ENCODE data around the gene SUMO2. TPM values are rescaled to one million over a fixed set of nuclear protein-coding genes. Genes with fewer than 3 reads are reported as not detected.
"Not testable (repeated sequence)": the region's sequence is repeated elsewhere in the genome, so short reads cannot be mapped to it uniquely, and the experiment has no call there.

Gene SUMO2
- polyA plus RNA-seq, 3 donors, result 31.2 to 122 (median 53.5) TPM

GRCh38 chr17:75130059-75130631, 52.6 kb downstream of the SUMO2 start:
- no peak overlapping the region for H3K27ac ChIP-seq (ENCODE audit: low read depth, low read length)
- WGBS, 3 donors, result 73 to 85% (median 79%) methylated on average over 24 of the region's 24 CpGs

- 88 to 90% (median 88%) methylated on average over 9 of the region's 9 CpGs for WGBS, 3 donors
- no peak overlapping the region for H3K27ac ChIP-seq (ENCODE audit: low read depth, low read length)
Measured at GRCh38 chr17:75129576-75129975, 53.2 kb downstream of the SUMO2 start.

- H3K27ac ChIP-seq (ENCODE audit: low read depth, low read length), result no peak overlapping the region
- 83 to 92% (median 89%) methylated on average over 33 of the region's 33 CpGs for WGBS, 3 donors
Measured at GRCh38 chr17:75128694-75129505, 53.9 kb downstream of the SUMO2 start.

GRCh38 chr17:75127936-75128335, 54.8 kb downstream of the SUMO2 start:
- 88 to 90% (median 90%) methylated on average over 5 of the region's 5 CpGs for WGBS, 3 donors
- not testable (repeated sequence) for H3K27ac ChIP-seq (ENCODE audit: low read depth, low read length)

GRCh38 chr17:75126954-75127353, 55.8 kb downstream of the SUMO2 start:
- H3K27ac ChIP-seq (ENCODE audit: low read depth, low read length), result no peak overlapping the region
- WGBS, 3 donors, result 83 to 98% (median 92%) methylated on average over 8 of the region's 8 CpGs

- WGBS, 3 donors, result 37 to 63% (median 37%) methylated on average over 3 of the region's 3 CpGs
- H3K27ac ChIP-seq (ENCODE audit: low read depth, low read length), result no peak overlapping the region
Measured at GRCh38 chr17:75125984-75126383, 56.8 kb downstream of the SUMO2 start.

- 85 to 95% (median 88%) methylated on average over 4 of the region's 4 CpGs for WGBS, 3 donors
- no peak overlapping the region for H3K27ac ChIP-seq (ENCODE audit: low read depth, low read length)
Measured at GRCh38 chr17:75124819-75125162, 58.0 kb downstream of the SUMO2 start.

- H3K27ac ChIP-seq (ENCODE audit: low read depth, low read length), result no peak overlapping the region
- 42 to 80% (median 57%) methylated on average over 19 of the region's 19 CpGs for WGBS, 3 donors
Measured at GRCh38 chr17:75124041-75124818, 58.5 kb downstream of the SUMO2 start.

GRCh38 chr17:75118307-75118706, 64.5 kb downstream of the SUMO2 start:
- no peak overlapping the region for H3K27ac ChIP-seq (ENCODE audit: low read depth, low read length)
- WGBS, 3 donors, result 79 to 93% (median 90%) methylated on average over 14 of the region's 14 CpGs

- no peak overlapping the region for H3K27ac ChIP-seq (ENCODE audit: low read depth, low read length)
- 58 to 73% (median 72%) methylated on average over 9 of the region's 9 CpGs for WGBS, 3 donors
Measured at GRCh38 chr17:75116737-75117136, 66.0 kb downstream of the SUMO2 start.

Other genes starting within 250 kb of the SUMO2 start
- gene OTOP3, start 247.1 kb downstream of the SUMO2 start, polyA plus RNA-seq, result under 1 TPM in 1 of 3 donors, not detected in 2; 0.38 TPM
- 10 to 100 TPM; 13.8 to 98.5 (median 26.3) TPM for gene HID1, start 210.2 kb downstream of the SUMO2 start, polyA plus RNA-seq
- 10 to 100 TPM in 1 of 3 donors, 1 to 10 TPM in 2; 1.9 to 10.6 (median 7.0) TPM for gene CDR2L, start 195.3 kb downstream of the SUMO2 start, polyA plus RNA-seq
- 10 to 100 TPM; 27.7 to 43.5 (median 39.3) TPM for gene MRPL58, start 170.3 kb downstream of the SUMO2 start, polyA plus RNA-seq
- gene ATP5PD, start 136.0 kb downstream of the SUMO2 start, polyA plus RNA-seq, result 100 to 1,000 TPM; 180 to 535 (median 429) TPM
- gene KCTD2, start 135.7 kb downstream of the SUMO2 start, polyA plus RNA-seq, result 10 to 100 TPM in 2 of 3 donors, 1 to 10 TPM in 1; 8.4 to 31.6 (median 23.7) TPM
- gene SLC16A5, start 95.0 kb downstream of the SUMO2 start, polyA plus RNA-seq, result 1 to 10 TPM; 2.0 to 7.1 (median 5.6) TPM
- gene ARMC7, start 73.0 kb downstream of the SUMO2 start, polyA plus RNA-seq, result 1 to 10 TPM; 2.9 to 6.1 (median 4.2) TPM
- 10 to 100 TPM; 37.9 to 55.8 (median 51.3) TPM for gene NT5C, start 51.2 kb downstream of the SUMO2 start, polyA plus RNA-seq
- 10 to 100 TPM; 23.9 to 63.1 (median 56.7) TPM for gene JPT1, start 28.4 kb downstream of the SUMO2 start, polyA plus RNA-seq
- 10 to 100 TPM; 26.8 to 40.3 (median 31.3) TPM for gene NUP85, start 22.7 kb upstream of the SUMO2 start, polyA plus RNA-seq
- 10 to 100 TPM; 16.3 to 28.2 (median 22.0) TPM for gene GGA3, start 78.6 kb upstream of the SUMO2 start, polyA plus RNA-seq
- gene MRPS7, start 78.9 kb upstream of the SUMO2 start, polyA plus RNA-seq, result 10 to 100 TPM; 28.9 to 82.7 (median 51.6) TPM
- gene MIF4GD, start 88.3 kb upstream of the SUMO2 start, polyA plus RNA-seq, result 10 to 100 TPM; 18.0 to 21.6 (median 19.0) TPM
- gene SLC25A19, start 106.5 kb upstream of the SUMO2 start, polyA plus RNA-seq, result 10 to 100 TPM in 2 of 3 donors, 1 to 10 TPM in 1; 8.1 to 13.8 (median 12.4) TPM
- gene GRB2, start 222.7 kb upstream of the SUMO2 start, polyA plus RNA-seq, result 10 to 100 TPM; 23.7 to 73.0 (median 58.6) TPM

Measured in adipose tissue (tissue), 3 donors.